Nephron (organoid): ENCODE results near the gene FLII.

Source experiments
- H3K27ac Mint-ChIP-seq, 3 experiments: 2 replicates each; pipeline ENCODE4 v1.8.0; 2020; ENCODE audit warnings: mixed read lengths in 3 of 3, mild to moderate bottlenecking in 2 of 3, moderate library complexity in 1 of 3
- H3K27me3 Mint-ChIP-seq: 2 replicates; pipeline ENCODE4 v1.8.0; 2021; ENCODE audit warnings: low read depth, mild to moderate bottlenecking, moderate library complexity, mixed read lengths
- H3K36me3 Mint-ChIP-seq: 2 replicates; pipeline ENCODE4 v1.8.0; 2020; ENCODE audit warnings: low read depth, mixed read lengths
- H3K4me1 Mint-ChIP-seq: 2 replicates; pipeline ENCODE4 v1.8.0; 2020; ENCODE audit warnings: mixed read lengths
- H3K4me3 Mint-ChIP-seq, 3 experiments: 2 replicates each; pipeline ENCODE4 v1.8.0; 2020; ENCODE audit warnings: mild to moderate bottlenecking in 3 of 3, mixed read lengths in 3 of 3, moderate library complexity in 2 of 3
- H3K9me3 Mint-ChIP-seq: 2 replicates; pipeline ENCODE4 v1.8.0; 2020; ENCODE audit warnings: mixed read lengths
- CTCF ChIP-seq, 3 experiments: fragments of 200-600 bp; sonication (generic); IDR thresholded peaks; one replicate each; pipeline ENCODE4 v1.5.0; 2021; ENCODE audit warnings: antibody characterized with exemption in 3 of 3; ENCODE audit not compliant: unreplicated experiment in 3 of 3

Gene FLII

DNA sequence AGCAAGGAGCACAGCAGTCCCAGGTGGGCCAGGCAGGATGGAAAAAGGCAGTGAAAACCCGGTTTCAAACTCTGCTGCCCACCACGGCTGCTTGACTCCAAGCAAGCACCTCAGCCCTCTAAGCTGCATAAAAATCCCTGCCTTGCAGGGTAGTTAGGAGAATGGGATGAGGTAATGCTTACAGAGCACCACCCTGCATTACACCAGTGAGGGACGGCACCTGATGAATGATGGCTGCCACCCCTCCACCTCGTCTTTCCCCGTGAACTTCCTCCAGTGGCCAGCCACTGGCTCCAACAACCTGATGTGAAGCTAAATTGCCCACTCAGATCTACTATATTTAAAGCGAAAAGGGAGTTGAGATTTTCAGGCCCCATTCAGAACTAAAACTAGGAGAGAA, 23.2 kb upstream of the FLII start:
- H3K4me3 Mint-ChIP-seq, result no peak overlapping the region
- H3K9me3 Mint-ChIP-seq, result no peaks in the 10 kb centered on the region

DNA sequence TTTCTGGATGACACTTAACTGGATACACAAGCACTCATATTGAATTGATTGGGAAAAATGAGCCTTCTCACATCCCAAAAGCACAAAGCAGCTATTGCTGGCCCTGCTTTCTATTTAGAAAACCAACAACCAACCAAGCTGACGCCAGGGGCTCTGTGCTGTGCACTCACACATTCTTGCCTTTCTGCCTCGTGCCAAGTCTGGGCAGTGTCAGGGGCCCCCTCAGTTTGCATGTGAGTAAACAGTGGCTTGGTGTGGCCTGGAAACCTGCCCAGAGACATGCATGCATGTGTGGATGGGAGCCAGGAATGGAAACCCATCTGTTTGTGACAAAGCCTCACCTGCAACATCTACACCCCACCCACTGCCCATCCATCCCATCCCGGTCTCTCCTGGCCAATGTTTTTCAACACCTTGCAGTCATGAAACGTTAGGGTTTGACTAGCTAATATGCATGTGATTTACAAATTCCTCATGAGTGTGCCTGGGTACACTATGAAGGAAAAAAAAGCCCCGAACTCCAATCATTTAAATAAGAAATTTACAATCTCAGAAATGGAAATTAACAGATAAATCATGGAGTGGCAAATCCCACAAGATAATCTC, 22.3 kb upstream of the FLII start:
- Mint-ChIP-seq H3K36me3 (peaks cover 61% of the 10 kb centered on the region), H3K27me3 (no peaks in the 10 kb centered on the region), H3K9me3 (no peaks in the 10 kb centered on the region), H3K4me1 (no peaks in the 10 kb centered on the region), H3K4me3 (no peak overlapping the region), H3K27ac (no peak overlapping the region)
- TF ChIP-seq CTCF (IDR thresholded peaks at IDR 0.05; ENCODE audit: unreplicated experiment in 3 of 3), result no peak

More for the DNA sequence above, 23.2 kb upstream of the FLII start:
- H3K27ac Mint-ChIP-seq, result no peak overlapping the region
- H3K27me3 Mint-ChIP-seq, result no peaks in the 10 kb centered on the region
- H3K36me3 Mint-ChIP-seq, result peaks cover 61% of the 10 kb centered on the region
- no peaks in the 10 kb centered on the region for H3K4me1 Mint-ChIP-seq
- no peak for TF ChIP-seq CTCF (IDR thresholded peaks at IDR 0.05; ENCODE audit: unreplicated experiment in 3 of 3)

DNA sequence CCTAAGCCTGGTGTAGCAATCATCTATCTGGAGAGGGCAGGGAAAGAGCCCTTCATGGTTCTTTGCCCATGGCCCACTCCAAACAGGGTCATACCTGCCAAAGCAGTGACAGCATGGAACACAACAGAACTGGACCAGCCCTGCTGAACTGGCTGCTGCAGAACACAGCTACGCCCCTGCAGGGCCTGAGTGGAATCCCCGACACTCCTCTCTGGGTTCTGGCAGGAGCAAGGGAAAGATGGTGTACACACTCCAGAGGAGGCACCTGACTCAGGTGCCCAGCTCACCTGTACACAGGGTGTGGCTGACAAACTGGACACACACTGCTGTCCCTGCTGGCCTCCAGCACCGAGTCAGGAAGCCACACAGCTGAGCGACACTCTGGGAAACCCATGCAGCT, 21.7 kb upstream of the FLII start:
- Mint-ChIP-seq H3K27me3 (no peaks in the 10 kb centered on the region), H3K4me1 (no peaks in the 10 kb centered on the region), H3K4me3 (no peak overlapping the region), H3K9me3 (no peaks in the 10 kb centered on the region), H3K27ac (no peak overlapping the region), H3K36me3 (peaks cover 56% of the 10 kb centered on the region)
- TF ChIP-seq CTCF (IDR thresholded peaks at IDR 0.05; ENCODE audit: unreplicated experiment in 3 of 3), result no peak

GRCh38 chr17:18278867-18279266, 20.3 kb upstream of the FLII start:
- TF ChIP-seq CTCF (IDR thresholded peaks at IDR 0.05; ENCODE audit: unreplicated experiment in 3 of 3), result no peak
- Mint-ChIP-seq H3K4me3 (no peak overlapping the region), H3K9me3 (no peaks in the 10 kb centered on the region)

DNA sequence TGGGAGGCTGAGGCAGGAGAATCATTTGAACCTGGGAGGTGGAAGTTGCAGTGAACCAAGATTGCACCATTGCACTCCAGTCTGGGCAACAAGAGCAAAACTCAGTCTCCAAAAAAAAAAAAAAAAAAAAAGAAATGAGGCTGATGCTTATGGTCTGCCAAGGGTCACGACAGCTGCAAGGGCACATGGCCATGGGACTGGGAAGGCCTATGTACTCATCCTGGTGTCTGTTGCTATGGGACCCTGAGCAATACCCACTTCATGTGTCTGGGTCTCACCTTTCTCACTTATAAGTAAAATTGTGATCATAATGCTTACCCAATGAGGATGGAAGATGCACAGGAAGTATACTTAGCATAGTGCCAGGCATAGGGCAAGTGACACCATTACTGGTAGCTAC, 18.5 kb upstream of the FLII start:
- Mint-ChIP-seq H3K36me3 (peaks cover 38% of the 10 kb centered on the region), H3K9me3 (no peaks in the 10 kb centered on the region), H3K27me3 (no peaks in the 10 kb centered on the region), H3K4me3 (no peak overlapping the region), H3K27ac (no peak overlapping the region), H3K4me1 (no peaks in the 10 kb centered on the region)
- no peak for TF ChIP-seq CTCF (IDR thresholded peaks at IDR 0.05; ENCODE audit: unreplicated experiment in 3 of 3)

More at GRCh38 chr17:18278867-18279266, 20.3 kb upstream of the FLII start:
- no peaks in the 10 kb centered on the region for H3K4me1 Mint-ChIP-seq
- peaks cover 45% of the 10 kb centered on the region for H3K36me3 Mint-ChIP-seq
- H3K27ac Mint-ChIP-seq, result no peak overlapping the region
- no peaks in the 10 kb centered on the region for H3K27me3 Mint-ChIP-seq
